ENCODE measurements around the gene C1QTNF2. TPM values are rescaled to one million over a fixed set of nuclear protein-coding genes. Genes with fewer than 3 reads are reported as not detected.

C1QTNF2 gene
- total and polyA plus RNA-seq, 10 of the 15 experiments (the other 5 are each of a cell fraction or from before 2014, with no cell fraction given) = not detected

GRCh38 chr5:160318409-160318808, 52.0 kb downstream of the C1QTNF2 start:
- Histone ChIP-seq H3K36me3 (ENCODE audit: control insufficient read depth in 2 of 2, insufficient read depth in 2 of 2, low read length in 1 of 2) (no peaks in the 10 kb centered on the region), H3K79me2 (ENCODE audit: control insufficient read depth, insufficient read depth, low read length) (no peaks in the 10 kb centered on the region), H2AFZ (ENCODE audit: control insufficient read depth, low read depth, low read length) (no peak overlapping the region), H3K4me2 (ENCODE audit: control insufficient read depth, insufficient read depth) (no peak overlapping the region), H3K27ac (ENCODE audit: control insufficient read depth, insufficient read depth) (no peak overlapping the region), H3K9ac (ENCODE audit: control insufficient read depth, insufficient read depth, low read length) (no peak overlapping the region), H3K9me3 (replicated peaks; ENCODE audit: control insufficient read depth, insufficient read depth, low read length) (no peaks in the 10 kb centered on the region; the same call in 2 of the 3 replicates), H3K4me3 (no peak overlapping the region), H4K20me1 (ENCODE audit: control insufficient read depth, insufficient read depth) (no peaks in the 10 kb centered on the region), H3K27me3 (replicated peaks in 1 of 2; ENCODE audit: control insufficient read depth in 2 of 2, insufficient read depth in 2 of 2, low read length in 1 of 2) (no peaks in the 10 kb centered on the region; a peak in 3 of 4 replicates), H3K4me1 (ENCODE audit: control insufficient read depth, insufficient read depth, low read length) (no peaks in the 10 kb centered on the region)
- ChIA-PET POLR2A (no interaction called here), RAD21 (ENCODE audit: unreplicated experiment) (no interaction called here), SMC1A (ENCODE audit: uncharacterized antibody, unreplicated experiment) (interaction anchor here (0.6 to 0.7 kb wide), 2 partner anchors 10 to 25 kb away, joined by 3 to 7 read pairs; no protein-coding TSS in a partner anchor), CTCF (no interaction called here)
- no TSS peak for BruUV-seq (replicated peaks)
- WGBS (ENCODE audit: insufficient coverage, insufficient replicate concordance, low lambda C conversion rate, missing lambda C conversion rate) = 46% methylated on average over 4 of the region's 4 CpGs
- TF ChIP-seq NBN (IDR thresholded peaks at IDR 0.05) (no peak), ELK1 (IDR thresholded peaks at IDR 0.05; ENCODE audit: low read depth, low read length) (no peak), JUND (IDR thresholded peaks at IDR 0.05; ENCODE audit: low read depth, low read length) (no peak), NFIC (IDR thresholded peaks at IDR 0.05; ENCODE audit: low read depth, low read length) (no peak), ZNF217 (IDR thresholded peaks at IDR 0.05) (no peak), USF2 (IDR thresholded peaks at IDR 0.05; ENCODE audit: borderline replicate concordance, low read depth, low read length) (no peak), POU2F2 (IDR thresholded peaks at IDR 0.05; ENCODE audit: borderline replicate concordance, low read depth, low read length) (no peak), GABPA (IDR thresholded peaks at IDR 0.05; ENCODE audit: low read depth) (no peak), NFYB (IDR thresholded peaks at IDR 0.05; ENCODE audit: insufficient read depth, low read depth, low read length) (no peak), RAD21 (IDR thresholded peaks at IDR 0.05; ENCODE audit: insufficient read depth, low read depth, low read length) (no peak)
- intact Hi-C loops (cut with micrococcal nuclease; ENCODE audit: unreplicated experiment) = no loop called here
- no peak for FAIRE-seq
- ATAC-seq = no peak
- no peak for DNase-seq (ENCODE audit: low read depth, low spot score)
- in situ Hi-C loops (cut with MboI) = no loop called here

Measured in GM12878 (cell line).